AG10803 (cell line): ENCODE data around the gene ATP8B3.

Experiments used
- DNase-seq: peaks from one replicate; pipeline ENCODE4 v3.0.0; 2010; ENCODE audit warnings: low read depth
- H3K4me3 ChIP-seq: 2 replicates; pipeline ENCODE4 v1.5.1; 2011; ENCODE audit warnings: mild to moderate bottlenecking, low read length, control low read depth
- CTCF ChIP-seq: conservative IDR thresholded peaks from 2 replicates; pipeline ENCODE4 v1.5.1; 2011; ENCODE audit warnings: mild to moderate bottlenecking, low read length, control low read depth, inconsistent platforms

ATP8B3 gene

GRCh38 chr19:1811942-1812425, at the start of gene ATP8B3:
TSS of gene ATP8B3 (minus strand) at chr19:1812276. CDS start at chr19:1811736, 540 bp downstream.
- no peak; the same call in 1 of the 2 replicates for TF ChIP-seq CTCF

GRCh38 chr19:1861599-1862031, 49.5 kb upstream of the ATP8B3 start:
- H3K4me3 ChIP-seq = peak overlapping the region; percentile 80
- DNase-seq = no peak
- no peak for TF ChIP-seq CTCF

More at GRCh38 chr19:1811942-1812425, at the start of gene ATP8B3:
- peak within 1 kb of the TSS; percentile 72 for H3K4me3 ChIP-seq
- DNase-seq = no peak

GRCh38 chr19:1860821-1861598, 48.9 kb upstream of the ATP8B3 start:
- no peak for DNase-seq
- TF ChIP-seq CTCF = no peak
- H3K4me3 ChIP-seq = peak overlapping the region; percentile 80

GRCh38 chr19:1860042-1860775, 48.1 kb upstream of the ATP8B3 start:
- DNase-seq = peak; percentile 78
- peak overlapping the region; percentile 80 for H3K4me3 ChIP-seq
- TF ChIP-seq CTCF = no peak

GRCh38 chr19:1859331-1859781, 47.3 kb upstream of the ATP8B3 start:
- TF ChIP-seq CTCF = no peak
- H3K4me3 ChIP-seq = peak overlapping the region; percentile 80
- no peak for DNase-seq

GRCh38 chr19:1858412-1859081, 46.5 kb upstream of the ATP8B3 start:
- DNase-seq = no peak
- no peak for TF ChIP-seq CTCF
- H3K4me3 ChIP-seq = no peak overlapping the region
